SK-N-MC (cell line): ENCODE measurements around the gene BACH2.
A peak's percentile ranks its signal among the peaks of the same experiment; 100 is the strongest.

Experiments used
- DNase-seq: peaks from one replicate; pipeline ENCODE4 v3.0.0-alpha.2; 2011; ENCODE audit warnings: low read depth, low spot score
- H3K27ac ChIP-seq: fragments of 200-600 bp; sonication (generic); 2 replicates; pipeline ENCODE4 v1.5.1; 2016; ENCODE audit warnings: mixed run types
- H3K36me3 ChIP-seq: fragments of 200-600 bp; sonication (generic); 2 replicates; pipeline ENCODE4 v1.6.1; 2017; ENCODE audit warnings: antibody characterized with exemption, low read length, mixed read lengths; ENCODE audit not compliant: insufficient read depth
- H3K4me3 ChIP-seq: fragments of 200-600 bp; sonication (generic); 2 replicates; pipeline ENCODE4 v1.5.1; 2016
- H3K9ac ChIP-seq: fragments of 200-600 bp; sonication (generic); 2 replicates; pipeline ENCODE4 v1.8.0; 2017; ENCODE audit warnings: mixed run types, mixed read lengths; ENCODE audit not compliant: insufficient read length
- H3K9me3 ChIP-seq: fragments of 200-600 bp; sonication (generic); 2 replicates; pipeline ENCODE4 v1.6.1; 2017; ENCODE audit warnings: low read depth, mild to moderate bottlenecking, antibody characterized with exemption, low read length, moderate library complexity, mixed read lengths
- EZH2 ChIP-seq: fragments of 200-600 bp; sonication (generic); IDR thresholded peaks from one replicate; pipeline ENCODE4 v1.6.1; 2017; ENCODE audit warnings: antibody characterized with exemption
- FOXP2 ChIP-seq: optimal IDR thresholded peaks from 2 replicates; pipeline ENCODE3; 2011; ENCODE audit warnings: mild to moderate bottlenecking, moderate library complexity; ENCODE audit not compliant: insufficient read depth; ENCODE audit errors: extremely low read length, control extremely low read depth
- POLR2AphosphoS5 ChIP-seq: IDR thresholded peaks from 2 replicates; pipeline ENCODE4 v1.6.1; 2012; ENCODE audit warnings: mild to moderate bottlenecking, low read depth, low read length, borderline replicate concordance

BACH2 gene

GRCh38 chr6:90295854-90296340 lies 746 bp downstream of the BACH2 start:
- no peak for DNase-seq
- Histone ChIP-seq H3K9me3 (no peaks in the 10 kb centered on the region), H3K9ac (no peak overlapping the region), H3K4me3 (peak overlapping the region; percentile 76), H3K27ac (no peak overlapping the region), H3K36me3 (no peaks in the 10 kb centered on the region)
- TF ChIP-seq POLR2AphosphoS5 (no peak), FOXP2 (no peak), EZH2 (peak; percentile 84)

- H3K36me3 ChIP-seq: no peaks in the 10 kb centered on the region
- peak overlapping the region; percentile 76 for H3K4me3 ChIP-seq
- no peak overlapping the region for H3K27ac ChIP-seq
- H3K9me3 ChIP-seq: no peaks in the 10 kb centered on the region
- no peak overlapping the region for H3K9ac ChIP-seq
- TF ChIP-seq EZH2: no peak
- TF ChIP-seq FOXP2: no peak
- no peak for TF ChIP-seq POLR2AphosphoS5
- no peak for DNase-seq
These were observed 1.4 kb downstream of the BACH2 start for GRCh38 chr6:90294989-90295853.

DNA sequence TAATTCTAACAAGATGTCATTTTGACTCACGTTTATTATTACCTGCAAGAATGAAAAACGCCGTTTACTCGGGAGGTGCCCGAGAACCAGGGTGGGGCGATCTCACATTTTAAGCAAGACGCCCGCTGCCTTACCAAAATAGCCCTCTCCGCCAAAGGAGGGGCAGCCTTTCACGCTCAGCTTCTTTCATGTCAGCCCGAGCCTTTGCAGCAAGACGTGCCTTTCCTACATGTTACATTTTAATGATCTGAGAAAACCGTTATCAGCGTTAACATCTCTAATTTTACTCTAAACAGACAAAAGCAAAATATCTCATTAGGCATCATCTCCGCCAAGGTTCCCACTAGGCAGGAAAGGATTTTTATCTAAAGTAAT lies 2.0 kb downstream of the BACH2 start:
- TF ChIP-seq EZH2 (no peak), POLR2AphosphoS5 (no peak), FOXP2 (no peak)
- Histone ChIP-seq H3K9ac (no peak overlapping the region), H3K27ac (no peak overlapping the region), H3K4me3 (no peak overlapping the region), H3K36me3 (no peaks in the 10 kb centered on the region), H3K9me3 (no peaks in the 10 kb centered on the region)
- DNase-seq: no peak

DNA sequence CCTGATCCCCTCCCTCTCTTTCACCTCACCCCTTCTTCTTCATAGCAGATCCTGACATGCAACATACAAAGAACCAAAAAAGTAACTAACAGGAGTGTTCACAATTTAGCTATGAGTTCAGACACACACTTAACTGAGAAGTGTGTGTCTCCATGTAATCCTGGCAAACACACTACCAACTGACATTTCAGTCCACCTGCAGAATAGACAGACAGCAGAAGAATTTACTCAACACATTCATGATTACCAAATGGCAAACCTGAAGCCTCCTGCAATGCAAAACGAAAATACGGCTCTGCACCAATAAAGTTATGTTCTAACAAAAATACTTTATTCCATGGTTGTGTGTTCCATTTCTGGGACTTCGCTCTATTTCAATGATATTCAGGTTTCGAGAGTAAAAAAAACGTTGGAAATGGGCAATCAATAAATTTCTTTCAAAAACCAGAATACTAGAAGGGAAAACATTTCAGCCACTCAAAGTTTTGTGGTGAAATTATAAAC lies 2.6 kb downstream of the BACH2 start:
- no peaks in the 10 kb centered on the region for H3K36me3 ChIP-seq
- H3K4me3 ChIP-seq: no peak overlapping the region
- H3K9me3 ChIP-seq: no peaks in the 10 kb centered on the region
- TF ChIP-seq POLR2AphosphoS5: no peak
- TF ChIP-seq FOXP2: no peak
- TF ChIP-seq EZH2: no peak
- H3K9ac ChIP-seq: no peak overlapping the region
- H3K27ac ChIP-seq: no peak overlapping the region
- DNase-seq: no peak

DNA sequence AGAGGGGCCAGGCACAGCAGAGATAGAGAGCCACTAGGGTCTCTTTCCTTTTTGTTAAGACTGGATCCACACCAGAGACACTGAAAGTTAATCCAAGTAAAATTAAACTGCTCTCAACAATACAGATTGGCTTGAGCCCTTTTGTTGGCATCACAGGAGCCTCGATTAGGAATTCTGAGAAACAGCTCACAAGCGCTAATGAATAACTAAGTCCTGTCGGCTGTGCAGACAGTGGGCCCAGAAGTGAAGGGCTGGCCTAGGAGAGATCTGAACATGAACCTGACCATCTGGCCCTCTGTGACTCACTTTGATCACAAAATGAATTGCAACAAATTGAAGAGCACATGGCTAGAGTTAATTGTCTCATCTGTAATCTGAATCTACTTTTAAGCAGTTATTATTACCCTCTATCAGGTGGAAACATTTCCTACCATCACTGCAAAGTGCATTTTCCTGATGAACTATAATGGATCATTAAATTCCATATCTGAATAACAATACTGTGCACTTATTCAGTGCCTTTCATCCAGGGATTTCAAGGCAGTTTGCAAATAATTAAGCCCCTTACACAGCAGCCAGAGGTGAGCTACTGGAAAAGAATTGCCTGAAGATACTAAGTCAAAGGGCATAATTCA lies 3.2 kb downstream of the BACH2 start:
- Histone ChIP-seq H3K9me3 (no peaks in the 10 kb centered on the region), H3K9ac (no peak overlapping the region), H3K36me3 (no peaks in the 10 kb centered on the region), H3K4me3 (no peak overlapping the region), H3K27ac (no peak overlapping the region)
- TF ChIP-seq EZH2 (no peak), POLR2AphosphoS5 (no peak), FOXP2 (no peak)
- DNase-seq: no peak

DNA sequence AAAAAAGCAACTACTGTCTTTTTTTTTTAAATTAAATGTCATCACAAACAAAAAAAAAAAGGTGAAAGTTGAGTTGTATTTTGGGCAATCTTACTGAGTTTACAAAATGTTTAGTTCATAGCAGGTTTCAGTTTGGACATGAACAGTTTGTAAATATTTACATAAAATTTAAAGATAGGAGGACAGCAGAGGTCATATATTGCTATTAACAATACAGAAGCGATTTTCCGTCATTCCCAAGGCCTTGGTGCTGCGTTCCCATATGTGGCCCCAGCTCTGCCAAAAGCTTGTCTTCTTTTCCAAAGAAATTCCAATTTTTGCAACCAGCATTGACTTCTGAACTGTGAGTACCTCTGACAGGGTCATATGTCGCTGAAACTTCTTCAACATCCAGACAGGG lies 5.1 kb downstream of the BACH2 start:
- Histone ChIP-seq H3K9ac (no peak overlapping the region), H3K27ac (no peak overlapping the region), H3K9me3 (peaks cover 3% of the 10 kb centered on the region; the same call in 1 of the 2 replicates), H3K4me3 (no peak overlapping the region), H3K36me3 (no peaks in the 10 kb centered on the region)
- DNase-seq: no peak
- TF ChIP-seq POLR2AphosphoS5 (no peak), EZH2 (no peak), FOXP2 (no peak)

DNA sequence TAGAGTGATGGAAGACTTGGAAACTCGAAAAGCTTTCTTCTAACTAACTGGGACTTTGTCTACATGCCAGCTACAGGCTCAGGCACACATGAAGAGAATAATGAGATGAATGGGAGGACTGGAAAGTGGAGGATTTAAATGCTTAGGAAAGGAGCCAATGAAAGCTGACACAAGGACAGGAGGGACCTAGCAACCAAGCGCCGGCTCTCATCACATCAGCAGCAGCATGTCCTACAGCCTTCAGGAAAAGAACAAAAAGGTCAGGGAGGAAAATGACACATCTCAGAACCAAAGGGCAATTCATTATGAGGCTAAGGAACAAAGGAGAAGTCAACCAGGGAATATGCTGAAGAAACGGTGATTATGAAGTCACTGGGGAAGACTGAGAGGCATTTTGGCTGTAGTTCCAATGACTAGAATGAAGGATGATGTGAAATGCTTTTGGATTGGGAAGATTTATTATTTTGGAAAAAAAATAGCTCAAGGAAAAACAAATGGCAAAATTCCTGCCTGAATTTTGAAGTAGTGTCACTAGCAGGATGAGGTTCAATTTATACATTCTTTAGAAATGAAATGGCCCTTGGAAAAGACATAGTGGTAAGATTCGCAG lies 5.7 kb downstream of the BACH2 start:
- Histone ChIP-seq H3K9me3 (peaks cover 3% of the 10 kb centered on the region; the same call in 1 of the 2 replicates), H3K9ac (no peak overlapping the region), H3K36me3 (no peaks in the 10 kb centered on the region), H3K4me3 (no peak overlapping the region), H3K27ac (no peak overlapping the region)
- TF ChIP-seq EZH2 (no peak), FOXP2 (no peak), POLR2AphosphoS5 (no peak)
- DNase-seq: no peak

DNA sequence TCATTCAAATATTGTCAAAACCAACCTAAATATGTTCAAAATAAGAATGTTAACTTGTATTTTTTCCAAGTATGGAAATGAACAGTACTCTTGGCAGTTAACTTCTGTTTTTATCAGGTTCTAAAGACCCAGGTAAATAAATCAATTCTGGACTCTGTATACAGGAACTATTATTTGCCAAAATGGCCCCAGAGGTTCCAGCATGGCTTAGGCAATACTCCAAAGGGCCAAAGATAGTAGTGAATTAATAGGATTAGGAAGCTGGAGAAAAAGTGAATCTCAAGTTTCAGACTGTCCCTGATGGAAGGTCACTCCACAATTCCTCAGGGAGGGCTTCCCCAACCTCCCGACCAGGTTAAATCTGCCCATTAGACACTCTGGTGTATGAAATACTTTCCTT lies 6.7 kb downstream of the BACH2 start:
- no peak overlapping the region for H3K9ac ChIP-seq
- TF ChIP-seq EZH2 (no peak), FOXP2 (no peak), POLR2AphosphoS5 (no peak)
- peaks cover 3% of the 10 kb centered on the region; the same call in 1 of the 2 replicates for H3K9me3 ChIP-seq
- no peak for DNase-seq
- no peak overlapping the region for H3K27ac ChIP-seq
- no peak overlapping the region for H3K4me3 ChIP-seq
- no peaks in the 10 kb centered on the region for H3K36me3 ChIP-seq
